Activated T-helper 9 cell treated with anti-CD3 and anti-CD28 coated beads, Interleukin-2, amount 50 U/mL, for 16 hours (primary cell): ENCODE measurements around the gene ZGPAT.
"Not testable (repeated sequence)": the region's sequence is repeated elsewhere in the genome, so short reads cannot be mapped to it uniquely, and the experiment has no call there.

Experiments
- DNase-seq: peaks from one replicate; pipeline ENCODE4 v3.0.0-alpha.2; 2020; ENCODE audit warnings: low read depth

Gene ZGPAT, protein sequence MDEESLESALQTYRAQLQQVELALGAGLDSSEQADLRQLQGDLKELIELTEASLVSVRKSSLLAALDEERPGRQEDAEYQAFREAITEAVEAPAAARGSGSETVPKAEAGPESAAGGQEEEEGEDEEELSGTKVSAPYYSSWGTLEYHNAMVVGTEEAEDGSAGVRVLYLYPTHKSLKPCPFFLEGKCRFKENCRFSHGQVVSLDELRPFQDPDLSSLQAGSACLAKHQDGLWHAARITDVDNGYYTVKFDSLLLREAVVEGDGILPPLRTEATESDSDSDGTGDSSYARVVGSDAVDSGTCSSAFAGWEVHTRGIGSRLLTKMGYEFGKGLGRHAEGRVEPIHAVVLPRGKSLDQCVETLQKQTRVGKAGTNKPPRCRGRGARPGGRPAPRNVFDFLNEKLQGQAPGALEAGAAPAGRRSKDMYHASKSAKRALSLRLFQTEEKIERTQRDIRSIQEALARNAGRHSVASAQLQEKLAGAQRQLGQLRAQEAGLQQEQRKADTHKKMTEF

DNA sequence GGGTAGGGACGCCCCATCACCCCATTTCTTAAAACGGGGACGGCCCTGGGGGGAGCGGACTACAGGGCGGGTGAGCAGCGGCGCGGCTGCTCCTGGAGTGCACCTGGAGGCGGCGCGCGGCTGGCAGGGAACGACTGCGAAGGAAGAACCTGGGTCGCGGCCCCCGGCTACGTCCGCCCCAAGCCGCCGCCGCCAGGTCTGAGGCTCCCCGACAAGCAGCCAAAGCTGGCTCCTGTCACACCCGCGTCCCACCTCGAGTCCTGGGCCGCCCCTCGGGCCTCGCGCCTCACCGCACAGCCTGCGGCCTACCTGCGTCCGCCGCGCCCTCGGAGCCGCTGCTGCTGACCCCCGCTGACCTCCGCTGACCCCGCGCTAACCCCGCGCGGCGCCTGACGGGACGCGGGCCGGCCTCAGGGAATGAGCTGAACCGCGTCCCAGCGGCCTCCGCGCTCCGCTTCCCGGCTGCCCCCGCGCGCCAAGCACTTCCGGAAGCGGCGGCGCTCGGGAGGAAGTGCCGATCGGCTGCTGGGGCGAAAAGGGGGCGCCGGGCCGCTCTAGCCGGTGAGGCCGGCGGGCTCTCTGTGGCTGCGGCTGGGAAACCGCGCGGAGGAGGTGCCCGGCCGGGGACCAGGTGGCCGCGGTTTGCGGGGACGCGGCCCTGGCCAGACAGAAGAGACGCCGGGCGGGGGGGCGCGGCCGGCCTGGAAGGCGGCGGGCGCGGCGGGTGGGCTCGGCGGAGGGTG is at the start of gene ZGPAT, which contains the start of gene ARFRP1:
ZGPAT (plus strand) TSS at position 482 of the 743 bp plus-strand sequence. CDS start 542 bp downstream, outside the sequence.
ARFRP1 (minus strand) TSS at position 419 of the 743 bp plus-strand sequence. CDS start 885 bp downstream, outside the sequence.
- peak; percentile 85 for DNase-seq

DNA sequence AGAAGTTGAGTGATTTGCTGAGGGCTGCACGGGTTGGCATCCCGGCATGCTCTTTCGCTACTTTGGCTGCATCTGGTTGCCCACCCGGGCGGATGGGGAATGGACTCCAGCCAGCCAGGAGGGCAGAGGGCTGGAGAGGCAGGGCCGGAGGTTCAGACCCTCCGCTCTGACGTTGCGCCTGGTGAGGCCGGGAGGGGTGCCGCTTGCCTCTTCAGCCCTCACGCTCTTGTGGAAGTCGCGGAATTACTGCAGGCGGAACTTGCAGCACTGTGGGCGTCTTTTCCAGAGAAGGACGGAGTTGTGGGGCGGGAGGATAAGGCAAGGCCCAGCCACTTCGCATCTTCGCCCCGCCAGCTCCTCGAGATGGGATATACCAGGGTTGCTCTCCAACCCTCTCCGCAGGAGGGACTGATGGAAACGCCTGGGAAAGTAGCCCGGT is 49.1 kb upstream of the ZGPAT start:
- no peak for DNase-seq

DNA sequence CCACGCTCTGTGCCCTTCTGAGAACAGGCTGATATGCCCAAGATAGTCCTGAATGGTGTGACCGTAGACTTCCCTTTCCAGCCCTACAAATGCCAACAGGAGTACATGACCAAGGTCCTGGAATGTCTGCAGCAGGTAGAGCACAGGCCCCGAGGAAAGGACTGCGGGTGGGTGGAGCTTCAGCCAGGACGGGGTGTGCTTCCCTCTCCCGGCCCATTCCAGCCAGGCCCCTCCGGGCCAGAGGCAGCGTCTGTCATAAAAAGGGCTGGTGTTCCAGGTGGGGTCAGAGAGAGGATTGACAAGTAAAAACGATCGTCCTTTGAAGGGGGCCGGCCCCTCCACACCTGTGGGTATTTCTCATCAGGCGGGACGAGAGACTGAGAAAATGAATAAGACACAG is 48.5 kb upstream of the ZGPAT start:
- no peak for DNase-seq

DNA sequence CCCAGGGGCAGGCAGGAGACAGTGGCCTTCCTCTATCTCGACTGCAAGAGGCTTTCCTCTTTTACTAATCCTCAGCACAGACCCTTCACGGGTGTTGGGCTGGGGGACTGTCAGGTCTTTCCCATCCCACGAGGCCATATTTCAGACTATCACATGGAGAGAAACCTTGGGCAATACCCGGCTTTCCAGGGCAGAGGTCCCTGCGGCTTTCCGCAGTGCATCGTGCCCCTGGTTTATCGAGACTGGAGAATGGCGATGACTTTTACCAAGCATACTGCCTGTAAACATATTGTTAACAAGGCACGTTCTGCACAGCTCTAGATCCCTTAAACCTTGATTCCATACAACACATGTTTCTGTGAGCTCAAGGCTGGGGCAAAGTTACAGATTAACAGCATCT is 47.7 kb upstream of the ZGPAT start:
- not testable (repeated sequence) for DNase-seq

DNA sequence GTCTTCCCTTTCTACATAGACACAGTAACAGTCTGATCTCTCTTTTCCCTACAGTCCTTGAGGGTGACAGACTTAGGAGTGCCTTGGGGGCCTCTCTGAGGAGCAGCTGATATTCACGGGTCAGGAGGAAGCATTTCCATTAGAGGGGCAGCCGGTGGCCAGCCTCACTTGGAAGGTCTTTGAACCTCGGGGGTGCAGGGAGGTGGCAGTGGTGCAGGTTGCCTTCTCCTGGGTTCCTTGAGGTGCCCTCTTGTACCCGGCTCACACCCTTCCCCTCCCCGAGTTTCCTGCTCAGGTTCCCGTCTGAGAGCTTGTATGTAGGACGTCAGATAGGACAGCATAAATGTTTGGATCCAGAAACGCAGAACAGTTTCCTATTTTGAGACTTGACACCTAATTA is 47.2 kb upstream of the ZGPAT start:
- no peak for DNase-seq

DNA sequence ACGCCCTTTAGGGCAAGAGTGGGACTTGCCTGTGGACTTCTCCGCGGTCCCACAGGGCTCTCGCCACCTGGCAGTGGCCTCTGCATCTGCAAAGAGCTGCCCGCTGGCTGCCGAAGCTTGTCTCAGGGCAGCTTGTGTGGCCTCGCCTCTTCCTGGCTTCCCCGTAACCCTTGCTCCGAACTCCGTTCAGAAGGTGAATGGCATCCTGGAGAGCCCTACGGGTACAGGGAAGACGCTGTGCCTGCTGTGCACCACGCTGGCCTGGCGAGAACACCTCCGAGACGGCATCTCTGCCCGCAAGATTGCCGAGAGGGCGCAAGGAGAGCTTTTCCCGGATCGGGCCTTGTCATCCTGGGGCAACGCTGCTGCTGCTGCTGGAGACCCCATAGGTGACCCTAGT is 46.7 kb upstream of the ZGPAT start:
- no peak for DNase-seq

DNA sequence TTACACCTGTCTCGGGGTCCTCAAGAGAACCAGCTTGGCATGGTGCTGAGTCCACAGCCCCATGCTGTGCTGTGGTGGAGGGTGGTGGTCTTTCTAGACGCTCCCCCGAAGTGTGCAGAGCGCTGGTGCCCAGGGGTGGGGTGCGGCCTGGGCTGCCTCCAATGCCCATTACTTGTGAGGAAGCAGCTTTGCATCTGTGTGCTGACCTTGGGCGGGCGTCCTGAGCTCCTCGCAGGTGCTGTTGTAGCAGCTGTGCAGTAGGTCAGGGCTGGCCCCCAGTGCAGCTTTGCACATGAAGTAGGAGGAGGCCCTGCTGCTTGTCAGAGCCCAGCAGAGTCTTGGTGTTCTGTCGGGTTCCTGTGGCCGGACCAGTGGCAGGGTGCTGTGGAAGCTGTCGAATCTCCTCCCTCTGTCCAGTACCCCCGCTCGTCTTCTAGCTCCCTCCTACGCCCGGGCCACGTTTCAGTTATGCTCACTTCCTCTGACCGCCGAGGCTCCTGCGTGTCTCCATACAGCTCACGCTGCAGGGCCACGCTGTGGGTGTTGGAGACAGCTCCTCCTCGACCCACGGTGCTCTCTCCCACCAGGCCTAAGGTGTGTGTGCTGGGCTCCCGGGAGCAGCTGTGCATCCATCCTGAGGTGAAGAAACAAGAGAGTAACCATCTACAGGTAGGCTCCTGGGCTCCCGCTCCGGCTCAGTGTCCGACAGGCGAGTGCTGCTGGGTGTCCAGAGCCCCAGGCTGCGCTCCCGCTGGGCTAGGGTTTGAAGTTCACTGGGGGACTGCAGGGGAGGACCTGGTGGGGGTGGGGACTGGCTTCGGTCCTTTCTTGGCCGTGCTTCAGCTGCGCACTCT is 45.7 kb upstream of the ZGPAT start:
- no peak for DNase-seq

DNA sequence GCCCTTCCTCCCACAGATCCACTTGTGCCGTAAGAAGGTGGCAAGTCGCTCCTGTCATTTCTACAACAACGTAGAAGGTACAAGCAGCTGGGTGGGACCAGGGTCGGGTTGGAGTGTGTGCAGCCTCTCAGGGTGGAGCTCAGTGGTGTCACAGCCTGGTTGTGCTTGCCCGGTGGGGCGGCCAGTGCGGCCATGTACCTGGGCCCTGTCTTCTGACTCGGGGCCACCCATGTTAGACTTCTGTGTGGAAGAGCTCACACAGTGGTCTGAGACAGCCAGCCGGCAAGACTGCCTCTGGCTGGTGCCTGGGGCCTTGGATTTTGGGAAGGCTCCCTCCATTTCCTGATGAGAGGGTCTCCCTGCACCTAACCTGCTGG is 45.0 kb upstream of the ZGPAT start:
- no peak for DNase-seq

DNA sequence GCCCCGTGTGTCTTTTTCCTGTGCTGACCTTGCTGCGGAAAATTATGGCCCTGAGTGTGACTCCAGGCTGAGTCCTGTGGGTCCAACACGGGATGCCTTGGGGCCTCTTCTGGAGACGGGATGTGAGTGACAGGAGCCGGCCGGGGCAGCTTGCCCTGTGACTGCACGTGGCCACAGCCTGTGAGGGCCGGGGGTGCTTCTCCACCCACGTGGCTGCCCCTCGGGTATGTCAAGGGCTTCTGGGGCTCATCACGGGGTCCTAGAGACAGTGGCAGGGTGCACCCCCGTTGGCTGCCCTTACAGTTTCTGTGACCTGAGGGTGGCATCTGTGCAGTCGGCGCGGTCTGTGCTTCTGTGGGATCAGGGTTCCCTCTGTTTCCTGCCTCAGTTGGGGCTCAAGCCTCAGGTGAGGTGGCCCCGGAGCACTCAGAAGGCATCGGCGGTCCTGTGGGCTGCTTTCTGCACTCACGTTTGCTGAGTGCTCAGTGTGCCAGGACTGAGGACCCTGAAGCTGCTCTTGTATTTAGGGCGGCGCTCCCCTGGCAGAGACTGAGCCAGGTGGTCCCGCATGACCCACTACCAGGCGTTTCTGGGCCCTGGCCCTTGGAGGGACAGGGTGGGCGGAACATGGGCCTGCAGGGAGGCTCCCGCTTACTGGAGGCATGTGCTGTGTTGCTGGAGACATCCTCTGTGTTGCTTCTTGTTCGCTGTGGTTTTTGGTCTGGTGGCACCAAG is 44.3 kb upstream of the ZGPAT start:
- DNase-seq: no peak

DNA sequence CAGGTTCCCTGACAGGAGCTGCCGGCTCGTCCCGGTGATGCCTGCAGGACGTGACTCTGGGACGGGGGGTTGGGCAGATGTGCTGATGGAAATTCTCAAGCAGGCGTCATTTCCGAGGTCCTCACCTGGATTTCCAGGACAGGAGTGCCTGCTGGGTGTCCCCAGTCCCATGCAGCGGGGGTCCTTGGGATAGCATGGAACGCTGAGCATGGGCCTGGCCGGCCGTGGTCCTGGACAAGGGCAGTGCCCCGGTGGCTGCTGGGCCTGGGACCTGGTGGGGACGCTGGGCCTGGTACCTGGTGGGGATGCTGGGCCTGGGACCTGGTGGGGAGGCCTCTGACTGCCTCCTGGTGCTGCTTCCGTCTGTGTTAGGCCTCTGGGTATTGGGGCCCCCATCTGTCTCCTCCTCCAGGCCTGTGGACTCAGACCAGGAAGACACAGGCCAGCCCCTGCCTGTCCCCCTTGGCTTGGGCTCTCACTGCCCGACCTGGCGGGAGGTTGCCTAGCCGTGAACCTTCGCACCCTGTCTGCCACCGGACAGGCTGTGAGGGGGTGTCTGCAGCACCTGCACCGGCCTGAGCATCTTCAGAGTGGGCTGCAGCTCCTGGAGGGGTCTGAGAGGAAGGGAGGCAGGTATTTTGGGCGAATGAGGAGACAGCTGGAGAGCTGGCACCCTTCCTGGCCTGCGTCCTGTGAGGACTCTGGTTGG is 43.5 kb upstream of the ZGPAT start:
- DNase-seq: no peak

DNA sequence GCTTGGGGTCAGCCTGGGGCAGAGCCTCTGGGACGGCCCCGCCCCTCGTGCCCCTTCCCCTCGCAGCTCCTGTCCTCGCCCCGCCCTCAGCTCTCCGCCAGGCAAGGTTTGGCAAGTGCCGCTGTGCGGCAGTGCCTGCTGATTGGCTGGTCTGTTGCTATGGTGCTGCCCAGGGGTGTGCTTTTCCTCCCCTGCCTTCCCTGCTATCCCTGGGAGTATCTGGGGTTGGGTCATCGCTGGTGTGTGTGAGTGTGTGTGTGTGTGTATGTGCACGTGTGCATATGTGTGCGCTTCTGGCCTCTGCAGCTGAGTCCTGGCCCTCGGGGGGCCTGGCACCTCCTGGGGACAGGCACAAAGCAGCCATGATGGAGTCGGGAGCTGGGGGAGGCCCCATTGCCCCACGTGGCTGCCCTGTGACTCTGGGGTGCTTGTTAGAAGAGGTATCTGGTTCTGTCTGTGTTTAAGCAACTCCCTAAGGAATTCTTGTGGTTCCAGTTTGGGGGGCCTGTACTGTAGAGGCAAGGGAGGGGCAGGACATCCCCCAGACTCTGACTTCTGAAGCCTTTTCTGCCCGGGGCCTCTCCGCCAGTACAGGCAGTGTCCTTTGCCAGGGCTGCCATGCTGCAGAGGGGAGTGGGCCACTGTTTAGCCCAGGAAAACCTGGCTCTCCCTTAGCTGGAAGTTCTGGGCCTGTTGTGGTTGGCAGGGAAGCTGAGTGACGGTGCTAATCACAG is 42.8 kb upstream of the ZGPAT start:
- DNase-seq: no peak

DNA sequence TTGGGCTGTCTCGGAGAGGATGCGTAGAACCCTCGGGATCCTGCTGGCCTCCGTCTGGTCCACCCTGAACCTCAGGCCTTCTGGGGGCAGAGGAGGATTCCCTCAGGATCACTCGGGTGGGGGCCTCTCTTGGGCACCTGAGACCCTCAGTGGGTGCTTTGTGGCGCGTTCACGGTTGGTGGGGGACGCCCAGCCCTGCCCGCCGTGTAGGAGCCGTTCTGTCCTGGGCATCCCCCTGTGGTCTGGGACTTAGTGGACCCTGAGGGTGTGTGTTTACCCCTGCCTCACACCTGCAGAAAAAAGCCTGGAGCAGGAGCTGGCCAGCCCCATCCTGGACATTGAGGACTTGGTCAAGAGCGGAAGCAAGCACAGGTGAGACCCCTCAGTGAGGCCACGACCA is 42.1 kb upstream of the ZGPAT start:
- DNase-seq: no peak

DNA sequence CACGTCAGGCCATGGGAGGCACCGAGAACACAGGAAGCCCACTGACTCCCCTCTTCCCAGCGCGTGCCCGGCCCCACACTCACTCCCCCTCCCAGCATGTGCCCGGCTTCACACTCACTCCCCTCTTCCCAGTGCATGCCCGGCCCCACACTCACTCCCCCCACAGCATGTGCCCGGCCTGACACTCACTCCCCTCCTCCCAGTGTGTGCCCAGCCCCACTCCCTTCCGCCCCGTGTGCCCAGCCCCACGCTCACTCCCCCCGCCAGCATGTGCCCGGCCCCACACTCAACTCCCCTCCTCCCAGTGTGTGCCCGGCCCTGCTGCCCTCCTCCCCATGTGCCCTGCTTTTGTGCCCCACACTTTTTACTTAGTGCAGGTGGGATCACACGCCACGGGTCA is 40.0 kb upstream of the ZGPAT start:
- DNase-seq: no peak

DNA sequence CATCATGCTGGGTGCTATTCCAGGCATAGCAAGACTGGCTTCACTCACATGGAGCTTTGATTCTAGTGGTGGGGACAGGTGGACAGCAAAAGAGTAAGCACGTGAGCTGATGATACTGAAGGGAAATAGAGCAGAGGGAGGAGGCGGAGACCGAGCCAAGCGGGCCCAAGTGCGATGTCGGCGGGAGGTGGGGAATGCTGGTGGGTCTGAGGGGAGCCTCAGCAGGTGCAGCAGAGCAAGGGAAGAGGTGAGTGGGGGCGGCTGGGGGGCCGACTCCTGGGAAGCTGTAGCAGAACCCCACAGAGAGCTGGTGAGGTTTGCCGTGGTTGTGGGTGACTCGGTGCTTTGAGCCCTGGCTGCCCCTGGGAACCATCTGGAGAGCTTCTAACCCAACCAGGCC is 39.5 kb upstream of the ZGPAT start:
- no peak for DNase-seq

DNA sequence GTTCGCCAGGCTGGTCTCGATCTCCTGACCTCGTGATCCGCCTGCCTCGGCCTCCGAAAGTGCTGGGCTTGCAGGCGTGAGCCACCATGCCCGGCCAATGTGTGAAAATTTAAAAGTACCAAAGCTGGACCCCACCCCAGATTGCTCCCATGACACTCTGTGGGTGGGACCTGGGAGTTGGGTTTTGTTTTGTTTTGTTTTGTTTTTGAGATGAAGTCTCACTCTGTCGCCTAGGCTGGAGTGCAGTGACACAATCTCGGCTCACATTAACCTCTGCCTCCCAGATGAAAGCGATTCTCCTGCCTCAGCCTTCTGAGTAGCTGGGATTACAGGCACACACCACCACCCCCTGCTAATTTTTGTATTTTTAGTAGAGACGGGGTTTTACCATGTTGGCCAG is 36.1 kb upstream of the ZGPAT start:
- DNase-seq: not testable (repeated sequence)

DNA sequence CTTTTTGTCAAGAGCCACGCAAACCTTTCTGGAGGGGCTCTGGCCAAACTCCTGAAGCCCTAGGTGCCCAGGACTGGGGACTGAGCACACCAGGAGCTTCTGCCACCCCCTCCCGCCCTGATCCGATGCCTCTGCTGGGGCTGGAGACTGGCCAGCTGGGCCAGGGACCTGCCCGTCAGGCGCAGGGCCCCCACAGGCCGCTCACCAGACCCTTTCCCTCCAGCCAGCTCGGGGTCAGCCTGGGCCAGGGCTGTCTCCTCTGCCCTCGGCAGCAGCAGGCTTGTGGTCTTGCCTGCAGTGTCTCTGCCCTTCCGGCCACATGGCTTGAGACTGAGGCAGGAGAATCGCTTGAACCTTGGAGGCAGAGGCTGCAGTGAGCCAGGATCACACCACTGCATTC is 35.2 kb upstream of the ZGPAT start:
- no peak for DNase-seq

DNA sequence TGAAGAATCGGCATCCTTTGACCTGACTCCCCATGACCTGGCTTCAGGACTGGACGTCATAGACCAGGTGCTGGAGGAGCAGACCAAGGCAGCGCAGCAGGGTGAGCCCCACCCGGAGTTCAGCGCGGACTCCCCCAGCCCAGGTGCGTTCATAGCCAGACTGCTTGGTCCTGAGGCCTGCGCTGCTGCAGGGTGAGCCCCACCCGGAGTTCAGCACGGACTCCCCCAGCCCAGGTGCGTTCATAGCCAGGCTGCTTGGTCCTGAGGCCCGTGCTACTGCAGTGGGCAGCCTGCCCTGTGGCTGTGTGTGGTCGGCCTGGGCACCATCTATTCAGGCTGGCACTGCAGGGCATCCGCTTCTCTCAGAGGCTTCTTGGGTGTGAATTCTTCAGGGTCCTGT is 33.9 kb upstream of the ZGPAT start:
- DNase-seq: no peak

DNA sequence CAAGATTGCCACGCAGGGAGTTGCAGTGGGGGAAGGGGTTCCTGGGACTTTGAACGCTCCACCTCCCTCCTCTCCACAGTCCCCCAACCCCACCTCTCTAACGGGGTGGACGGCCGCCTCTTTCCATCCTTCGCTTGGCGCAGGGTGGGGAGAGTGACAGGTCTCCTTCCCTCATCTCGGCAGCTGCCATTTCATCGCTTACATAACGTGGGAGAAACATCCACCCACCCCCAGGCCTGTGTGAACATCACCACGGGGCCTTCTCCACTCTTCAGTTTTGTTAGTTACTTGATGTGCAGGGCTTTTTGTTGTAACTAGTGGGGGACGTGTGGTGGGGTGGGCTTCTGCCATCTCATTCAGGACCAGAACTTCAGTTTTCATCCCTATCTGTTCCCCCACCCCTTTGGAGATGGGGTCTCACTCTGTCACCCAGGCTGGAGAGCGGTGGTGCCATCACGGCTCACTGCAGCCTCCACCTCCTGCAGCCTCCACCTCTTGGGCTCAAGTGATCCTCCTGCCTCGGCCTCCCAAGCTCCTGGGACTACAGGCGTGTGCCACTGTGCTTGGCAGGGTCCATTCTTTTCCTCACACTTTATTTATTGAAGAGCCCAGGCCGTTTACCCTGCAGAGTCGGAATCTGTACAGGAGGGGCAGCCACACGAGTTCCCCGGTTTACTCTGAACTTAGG is 32.0 kb upstream of the ZGPAT start:
- DNase-seq: no peak

DNA sequence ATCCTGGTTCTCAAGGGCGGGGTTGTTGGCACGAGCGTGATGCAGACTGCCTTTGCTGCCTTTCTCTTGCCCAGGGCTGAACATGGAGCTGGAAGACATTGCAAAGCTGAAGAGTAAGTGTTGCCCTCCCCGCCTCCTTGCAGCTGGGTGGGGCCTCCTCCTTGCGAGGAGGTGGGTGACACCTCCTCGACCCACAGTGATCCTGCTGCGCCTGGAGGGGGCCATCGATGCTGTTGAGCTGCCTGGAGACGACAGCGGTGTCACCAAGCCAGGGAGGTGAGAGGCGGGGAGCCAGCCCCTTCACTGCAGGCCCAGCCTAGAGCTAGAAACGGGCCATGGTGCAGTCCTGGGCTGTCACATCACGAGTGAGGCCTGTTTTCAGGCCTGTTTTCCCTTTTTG is 29.8 kb upstream of the ZGPAT start:
- DNase-seq: no peak
